A673 (cell line): ENCODE measurements around the gene ATP6V0D1. TPM values are rescaled to one million over a fixed set of nuclear protein-coding genes. Genes with fewer than 3 reads are reported as not detected.

Experiments used
- BruUV-seq: library from RNA; stranded (reverse); fragments of 400-500 nt; replicated peaks from 2 replicates; lab custom pipeline; 2021; lab: Mats Ljungman, UMichigan
- CTCF ChIA-PET: fragments of 300-600 bp; sonication (Branson Sonifier 250); formaldehyde crosslinking; loops from one replicate; lab custom pipeline; 2022; ENCODE audit warnings: antibody characterized with exemption; lab: Charles Lee
- POLR2A ChIA-PET: fragments of 300-600 bp; sonication (Branson Sonifier 250); formaldehyde crosslinking; loops from one replicate; lab custom pipeline; 2022; ENCODE audit warnings: antibody characterized with exemption; ENCODE audit not compliant: low non-redundant PET; lab: Charles Lee
- DNase-seq: peaks from one replicate; pipeline ENCODE4 v3.0.0-alpha.2; 2015; ENCODE audit warnings: low spot score
- H3K27ac ChIP-seq: fragments of 200-600 bp; sonication (generic); 2 replicates; pipeline ENCODE4 v1.5.1; 2016; ENCODE audit warnings: mixed run types, low read depth, mild to moderate bottlenecking, mixed read lengths, antibody characterized with exemption, low read length; ENCODE audit not compliant: poor library complexity, severe bottlenecking
- H3K27me3 ChIP-seq: fragments of 200-600 bp; sonication (generic); replicated peaks from 2 replicates; pipeline ENCODE4 v1.6.1; 2017; ENCODE audit warnings: mixed run types, low read depth, mild to moderate bottlenecking, mixed read lengths, antibody characterized with exemption, low read length; ENCODE audit not compliant: insufficient read depth, poor library complexity
- H3K36me3 ChIP-seq: fragments of 200-600 bp; sonication (generic); 2 replicates; pipeline ENCODE4 v1.6.1; 2016; ENCODE audit warnings: mixed run types, mild to moderate bottlenecking, mixed read lengths, antibody characterized with exemption, low read length; ENCODE audit not compliant: insufficient read depth, poor library complexity, severe bottlenecking
- H3K4me1 ChIP-seq: fragments of 200-600 bp; sonication (generic); 2 replicates; pipeline ENCODE4 v1.6.1; 2017; ENCODE audit warnings: mixed run types, mild to moderate bottlenecking, mixed read lengths, antibody characterized with exemption, low read length; ENCODE audit not compliant: insufficient read depth, poor library complexity, severe bottlenecking
- H3K4me3 ChIP-seq: fragments of 200-600 bp; sonication (generic); 2 replicates; pipeline ENCODE4 v1.5.1; 2016; ENCODE audit warnings: low read depth, mixed run types, mild to moderate bottlenecking, mixed read lengths, low read length; ENCODE audit not compliant: poor library complexity, severe bottlenecking
- H3K9me3 ChIP-seq: fragments of 200-600 bp; sonication (generic); 2 replicates; pipeline ENCODE4 v1.6.1; 2016; ENCODE audit warnings: mixed run types, low read depth, mild to moderate bottlenecking, mixed read lengths, antibody characterized with exemption, low read length; ENCODE audit not compliant: poor library complexity, severe bottlenecking
- CTCF ChIP-seq: fragments of 300-800, 200-600 bp; sonication (generic); conservative IDR thresholded peaks from 2 replicates; pipeline ENCODE4 v1.5.1; 2017; ENCODE audit warnings: low read depth, mild to moderate bottlenecking, antibody characterized with exemption, low read length, moderate library complexity, mixed read lengths
- EZH2 ChIP-seq: fragments of 200-600 bp; sonication (generic); IDR thresholded peaks from 2 replicates; pipeline ENCODE4 v1.6.1; 2017; ENCODE audit warnings: borderline replicate concordance, low read depth, mild to moderate bottlenecking, mixed read lengths, antibody characterized with exemption, low read length; ENCODE audit not compliant: poor library complexity, severe bottlenecking
- intact Hi-C: fragments of 100-400 bp; cut with micrococcal nuclease; formaldehyde crosslinking; loops from one replicate; pipeline ENCODE4 v1.10.0; 2022; ENCODE audit not compliant: unreplicated experiment
- total RNA-seq: library from RNA; stranded (reverse); gene quantifications from 2 replicates; pipeline ENCODE4 v1.2.3, GENCODE V29; 2021

ATP6V0D1 gene
- total RNA-seq, 1 experiment from 2014 or later, result 63.9 TPM

DNA sequence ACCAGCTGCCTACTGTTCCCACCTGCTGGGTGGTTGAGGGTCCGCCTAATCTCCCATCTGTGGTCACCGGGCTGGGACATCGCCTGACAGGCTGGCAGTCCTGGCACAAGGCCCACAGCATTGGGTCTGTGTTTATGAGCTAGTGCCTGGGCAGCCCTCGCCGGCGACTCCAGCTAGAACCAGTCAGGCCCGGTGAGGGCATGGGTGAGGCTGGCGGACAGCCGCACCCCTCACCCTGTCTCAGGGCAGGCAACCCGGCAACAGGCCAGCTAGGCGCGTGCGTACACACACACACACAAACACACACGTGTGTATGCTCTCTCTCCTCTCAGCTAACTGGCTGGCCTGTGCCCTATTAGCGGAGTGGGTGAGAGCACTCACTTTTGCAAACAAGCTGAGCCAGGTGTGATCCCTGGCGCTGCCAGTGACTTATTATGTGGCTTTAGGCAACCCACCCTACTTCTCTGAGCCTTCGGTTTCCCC is 39.6 kb downstream of the ATP6V0D1 start:
- Histone ChIP-seq H3K4me1 (no peaks in the 10 kb centered on the region), H3K36me3 (no peaks in the 10 kb centered on the region), H3K27me3 (no peaks in the 10 kb centered on the region), H3K27ac (no peak overlapping the region), H3K4me3 (no peak overlapping the region), H3K9me3 (no peaks in the 10 kb centered on the region)
- DNase-seq, result no peak
- ChIA-PET POLR2A (no interaction called here), CTCF (interaction anchor here (1.4 kb wide), 1 partner anchor 15 kb away, joined by 3 read pairs; no protein-coding TSS in a partner anchor)
- no TSS peak for BruUV-seq
- TF ChIP-seq CTCF (no peak), EZH2 (no peak)
- intact Hi-C loops, result no loop called here

- CTCF ChIA-PET, result interaction anchor here (1.1 kb wide), 1 partner anchor 27 kb away, joined by 3 read pairs; no protein-coding TSS in a partner anchor
- H3K4me3 ChIP-seq, result no peak overlapping the region
- no peaks in the 10 kb centered on the region for H3K4me1 ChIP-seq
- no peaks in the 10 kb centered on the region for H3K36me3 ChIP-seq
- DNase-seq, result no peak
- no peak overlapping the region for H3K27ac ChIP-seq
- H3K9me3 ChIP-seq, result no peaks in the 10 kb centered on the region
- no TSS peak for BruUV-seq
- no peak for TF ChIP-seq EZH2
- TF ChIP-seq CTCF, result no peak
- no peaks in the 10 kb centered on the region for H3K27me3 ChIP-seq
- POLR2A ChIA-PET, result no interaction called here
- intact Hi-C loops, result no loop called here
These were observed 42.0 kb downstream of the ATP6V0D1 start for GRCh38 chr16:67438824-67439393.

- no peaks in the 10 kb centered on the region for H3K4me1 ChIP-seq
- no peaks in the 10 kb centered on the region for H3K9me3 ChIP-seq
- no peaks in the 10 kb centered on the region for H3K36me3 ChIP-seq
- H3K27me3 ChIP-seq, result no peaks in the 10 kb centered on the region
- CTCF ChIA-PET, result interaction anchor here (1.1 kb wide), 1 partner anchor 28 kb away, joined by 3 read pairs; no protein-coding TSS in a partner anchor
- no peak for DNase-seq
- intact Hi-C loops, result no loop called here
- no peak for TF ChIP-seq EZH2
- TF ChIP-seq CTCF, result no peak
- no peak overlapping the region for H3K4me3 ChIP-seq
- POLR2A ChIA-PET, result no interaction called here
- TSS peak; percentile 87 for BruUV-seq
- no peak overlapping the region for H3K27ac ChIP-seq
These were observed 42.7 kb downstream of the ATP6V0D1 start for GRCh38 chr16:67438098-67438791.
